DND-41 (cell line): ENCODE measurements around the gene R3HDM1.

ENCODE experiments used
- ATAC-seq: fragments of 200-7000 bp; cut with Tn5 transposase; 3 replicates; pipeline ENCODE4 v1.9.1; 2021; ENCODE audit warnings: low read depth; ENCODE audit not compliant: insufficient read depth
- DNase-seq: peaks from one replicate; pipeline ENCODE4 v3.0.0-alpha.2; 2020
- H2AFZ ChIP-seq: 2 replicates; pipeline ENCODE4 v1.6.0; 2012; ENCODE audit warnings: low read depth, low read length
- H3K27ac ChIP-seq: 2 replicates; pipeline ENCODE4 v1.5.1; 2012; ENCODE audit warnings: low read length, inconsistent platforms
- H3K27me3 ChIP-seq: fragments of 200-600 bp; sonication (generic); 2 replicates; pipeline ENCODE4 v1.6.0; 2012; ENCODE audit warnings: low read length, mild to moderate bottlenecking, inconsistent platforms; ENCODE audit not compliant: insufficient read depth, poor library complexity
- H3K36me3 ChIP-seq: 2 replicates; pipeline ENCODE4 v1.5.1; 2012; ENCODE audit warnings: low read length, inconsistent platforms; ENCODE audit not compliant: insufficient read depth
- H3K4me1 ChIP-seq: 2 replicates; pipeline ENCODE4 v1.5.1; 2012; ENCODE audit warnings: mild to moderate bottlenecking, low read length; ENCODE audit not compliant: insufficient read depth
- H3K4me2 ChIP-seq: 2 replicates; pipeline ENCODE4 v1.6.0; 2012; ENCODE audit warnings: mild to moderate bottlenecking, moderate library complexity, low read length, inconsistent platforms; ENCODE audit not compliant: insufficient read depth
- H3K4me3 ChIP-seq, 2 experiments: fragments of 200-600 bp in 1 of 2; shearing (Covaris generic) in 1 of 2; 2 replicates each; pipeline ENCODE4 v1.5.1; 2012 to 2016; ENCODE audit warnings: inconsistent platforms in 2 of 2, low read length in 2 of 2, mild to moderate bottlenecking in 2 of 2, low read depth in 1 of 2, moderate library complexity in 1 of 2
- H3K79me2 ChIP-seq: 2 replicates; pipeline ENCODE4 v1.6.0; 2012; ENCODE audit warnings: low read length, inconsistent platforms; ENCODE audit not compliant: insufficient read depth
- H3K9ac ChIP-seq: 2 replicates; pipeline ENCODE4 v1.6.0; 2012; ENCODE audit warnings: low read depth, mild to moderate bottlenecking, inconsistent platforms, low read length, moderate library complexity
- H3K9me3 ChIP-seq: 2 replicates; pipeline ENCODE4 v1.5.1; 2012; ENCODE audit warnings: low read length, moderate library complexity, mild to moderate bottlenecking, inconsistent platforms; ENCODE audit not compliant: insufficient read depth, severe bottlenecking
- H4K20me1 ChIP-seq: 2 replicates; pipeline ENCODE4 v1.6.0; 2012; ENCODE audit warnings: low read length; ENCODE audit not compliant: insufficient read depth
- EZH2 ChIP-seq: IDR thresholded peaks from 3 replicates; pipeline ENCODE4 v1.6.1; 2012; ENCODE audit warnings: borderline replicate concordance, low read depth, mild to moderate bottlenecking, moderate library complexity, low read length, inconsistent platforms; ENCODE audit not compliant: severe bottlenecking
- TF ChIP-seq, protein P1 (sequence below): IDR thresholded peaks from 2 replicates; pipeline ENCODE4 v1.5.1; 2012; ENCODE audit warnings: borderline replicate concordance, low read length, moderate library complexity, mild to moderate bottlenecking; ENCODE audit not compliant: poor library complexity, severe bottlenecking; ENCODE audit errors: extremely low read depth

R3HDM1 gene

DNA sequence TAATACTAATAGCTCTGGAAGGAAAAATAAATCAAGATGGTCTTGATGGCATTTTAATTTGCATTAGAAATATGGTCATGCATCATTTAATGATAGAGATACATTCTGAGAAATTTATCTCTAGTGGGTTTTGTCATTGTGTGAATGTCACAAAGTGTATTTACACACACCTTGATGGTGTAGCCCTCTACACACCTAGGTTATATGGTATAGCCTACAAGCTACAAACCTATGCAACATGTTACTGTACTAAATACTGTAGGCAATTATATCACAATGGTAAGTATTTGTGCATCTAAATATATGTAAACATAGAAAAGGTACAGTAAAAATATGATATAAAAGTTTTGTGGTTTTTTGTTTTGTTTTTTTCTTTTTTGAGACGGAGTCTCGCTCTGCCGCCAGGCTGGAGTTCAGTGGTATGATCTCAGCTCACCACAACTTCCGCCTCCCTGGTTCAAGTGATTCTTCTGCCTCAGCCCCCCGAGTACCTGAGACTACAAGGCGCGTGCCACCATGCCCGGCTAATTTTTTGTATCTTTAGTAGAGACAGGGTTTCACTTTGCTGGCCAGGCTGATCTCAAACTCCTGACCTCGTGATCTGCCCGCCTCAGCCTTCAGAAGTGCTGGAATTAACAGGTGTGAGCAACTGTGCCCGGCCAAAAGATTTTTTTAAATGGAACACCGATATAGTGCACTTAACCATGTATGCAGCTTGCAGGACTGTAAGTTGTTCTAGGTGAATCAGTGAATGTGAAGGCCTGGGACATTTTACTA lies 126.7 kb downstream of the R3HDM1 start:
- no peaks in the 10 kb centered on the region for H3K27me3 ChIP-seq
- peak; percentile 96 for ATAC-seq
- peak overlapping the region in 1 of 2 experiments; percentile 47; a peak in 2 of 4 replicates for H3K4me3 ChIP-seq
- peak; percentile 87 for DNase-seq
- no peaks in the 10 kb centered on the region for H3K9me3 ChIP-seq
- H3K9ac ChIP-seq = peak overlapping the region; percentile 36
- peak overlapping the region; percentile 60 for H2AFZ ChIP-seq
- TF ChIP-seq EZH2 = no peak
- TF ChIP-seq, protein P1, sequence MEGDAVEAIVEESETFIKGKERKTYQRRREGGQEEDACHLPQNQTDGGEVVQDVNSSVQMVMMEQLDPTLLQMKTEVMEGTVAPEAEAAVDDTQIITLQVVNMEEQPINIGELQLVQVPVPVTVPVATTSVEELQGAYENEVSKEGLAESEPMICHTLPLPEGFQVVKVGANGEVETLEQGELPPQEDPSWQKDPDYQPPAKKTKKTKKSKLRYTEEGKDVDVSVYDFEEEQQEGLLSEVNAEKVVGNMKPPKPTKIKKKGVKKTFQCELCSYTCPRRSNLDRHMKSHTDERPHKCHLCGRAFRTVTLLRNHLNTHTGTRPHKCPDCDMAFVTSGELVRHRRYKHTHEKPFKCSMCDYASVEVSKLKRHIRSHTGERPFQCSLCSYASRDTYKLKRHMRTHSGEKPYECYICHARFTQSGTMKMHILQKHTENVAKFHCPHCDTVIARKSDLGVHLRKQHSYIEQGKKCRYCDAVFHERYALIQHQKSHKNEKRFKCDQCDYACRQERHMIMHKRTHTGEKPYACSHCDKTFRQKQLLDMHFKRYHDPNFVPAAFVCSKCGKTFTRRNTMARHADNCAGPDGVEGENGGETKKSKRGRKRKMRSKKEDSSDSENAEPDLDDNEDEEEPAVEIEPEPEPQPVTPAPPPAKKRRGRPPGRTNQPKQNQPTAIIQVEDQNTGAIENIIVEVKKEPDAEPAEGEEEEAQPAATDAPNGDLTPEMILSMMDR = peak; percentile 4
- peak overlapping the region; percentile 80 for H3K27ac ChIP-seq
- peaks cover 21% of the 10 kb centered on the region for H3K4me1 ChIP-seq
- no peaks in the 10 kb centered on the region for H4K20me1 ChIP-seq
- peaks cover 39% of the 10 kb centered on the region for H3K36me3 ChIP-seq
- no peaks in the 10 kb centered on the region for H3K79me2 ChIP-seq
- peak overlapping the region; percentile 55 for H3K4me2 ChIP-seq

DNA sequence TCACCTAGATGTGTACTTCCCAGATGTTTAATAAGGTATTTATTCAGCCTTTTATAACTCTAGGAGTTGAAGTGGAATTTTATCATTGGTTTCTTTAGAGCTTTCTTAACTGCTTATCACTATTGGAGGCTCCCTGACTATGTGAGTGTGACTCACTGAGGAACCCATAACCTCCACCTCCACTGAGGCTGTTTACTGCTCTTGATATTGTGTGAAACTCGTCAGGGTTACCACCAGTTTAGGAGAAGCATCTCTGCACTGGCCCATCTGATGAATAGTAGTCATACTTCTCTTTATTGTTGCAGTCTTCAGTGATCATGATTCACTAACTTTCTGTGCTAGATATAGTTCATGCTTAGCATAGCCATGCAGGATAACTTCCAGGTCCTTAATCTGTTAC lies 130.8 kb downstream of the R3HDM1 start:
- TF ChIP-seq, protein P1 = no peak
- no peak for TF ChIP-seq EZH2
- H3K9me3 ChIP-seq = no peaks in the 10 kb centered on the region
- no peak overlapping the region for H3K27ac ChIP-seq
- peaks cover 21% of the 10 kb centered on the region for H3K4me1 ChIP-seq
- DNase-seq = no peak
- no peaks in the 10 kb centered on the region for H4K20me1 ChIP-seq
- H3K9ac ChIP-seq = no peak overlapping the region
- no peaks in the 10 kb centered on the region for H3K27me3 ChIP-seq
- H3K36me3 ChIP-seq = peaks cover 49% of the 10 kb centered on the region
- H2AFZ ChIP-seq = no peak overlapping the region
- no peak overlapping the region for H3K4me2 ChIP-seq
- no peak overlapping the region for H3K4me3 ChIP-seq
- H3K79me2 ChIP-seq = no peaks in the 10 kb centered on the region
- ATAC-seq = no peak

DNA sequence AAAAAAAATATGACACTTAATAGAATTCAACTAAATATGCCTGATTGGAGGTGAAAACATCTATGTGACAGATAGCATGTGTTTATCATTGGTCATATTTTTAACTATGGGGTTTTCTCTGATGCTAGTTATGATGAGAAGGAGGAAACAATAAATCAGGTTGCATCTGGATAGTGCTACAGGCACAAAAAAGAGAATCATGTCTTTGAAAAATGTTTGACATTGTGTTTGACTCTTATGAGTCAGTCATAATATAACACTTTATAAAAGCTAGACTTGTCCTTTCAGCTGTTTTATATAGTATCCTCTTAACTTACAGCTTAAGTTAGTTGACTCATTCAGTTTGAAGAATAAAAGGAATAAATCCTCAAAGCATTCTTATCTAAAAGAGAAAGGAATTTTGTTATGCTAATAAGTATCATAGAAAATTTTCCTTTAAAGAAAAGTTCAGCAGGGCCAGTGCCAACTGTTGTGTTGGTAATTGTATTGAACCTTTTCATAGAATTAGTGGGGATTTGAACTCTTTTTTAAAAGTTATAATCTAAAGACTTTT lies 131.9 kb downstream of the R3HDM1 start:
- H3K9ac ChIP-seq = no peak overlapping the region
- H3K4me3 ChIP-seq = no peak overlapping the region
- TF ChIP-seq EZH2 = no peak
- TF ChIP-seq, protein P1 = no peak
- peaks cover 10% of the 10 kb centered on the region for H3K4me1 ChIP-seq
- H2AFZ ChIP-seq = no peak overlapping the region
- no peaks in the 10 kb centered on the region for H3K9me3 ChIP-seq
- H3K79me2 ChIP-seq = no peaks in the 10 kb centered on the region
- no peaks in the 10 kb centered on the region for H4K20me1 ChIP-seq
- ATAC-seq = no peak
- no peak overlapping the region for H3K4me2 ChIP-seq
- no peak for DNase-seq
- peaks cover 54% of the 10 kb centered on the region for H3K36me3 ChIP-seq
- no peaks in the 10 kb centered on the region for H3K27me3 ChIP-seq
- no peak overlapping the region for H3K27ac ChIP-seq
